HL-60 (cell line): ENCODE results near the gene PRDM5.

ENCODE experiments used
- DNase-seq, 2 experiments: peaks; one replicate each; pipeline ENCODE4 v3.0.0-alpha.2; 2010 to 2020; ENCODE audit warnings: low read depth in 1 of 2, low spot score in 1 of 2
- H3K27ac ChIP-seq: fragments of 250-450 bp; sonication (Bioruptor Pico); replicated peaks from 2 replicates; pipeline ENCODE4 v1.5.1; 2020; ENCODE audit warnings: mild to moderate bottlenecking, moderate library complexity
- H3K27me3 ChIP-seq: fragments of 250-450 bp; sonication (Bioruptor Pico); 2 replicates; pipeline ENCODE4 v1.5.1; 2021; ENCODE audit warnings: mild to moderate bottlenecking, moderate library complexity; ENCODE audit not compliant: insufficient read depth, poor library complexity, severe bottlenecking
- H3K4me3 ChIP-seq: replicated peaks from 2 replicates; pipeline ENCODE4 v1.5.1; 2011; ENCODE audit warnings: mild to moderate bottlenecking, control low read depth, low read length; ENCODE audit not compliant: insufficient read depth
- GABPA ChIP-seq: IDR thresholded peaks from 2 replicates; pipeline ENCODE4 v1.6.1; 2012; ENCODE audit warnings: low read depth
- POLR2AphosphoS5 ChIP-seq: IDR thresholded peaks from 2 replicates; pipeline ENCODE4 v1.6.1; 2012; ENCODE audit warnings: low read depth
- REST ChIP-seq: IDR thresholded peaks from 2 replicates; pipeline ENCODE4 v1.6.1; 2012; ENCODE audit warnings: low read depth; ENCODE audit not compliant: insufficient replicate concordance
- SPI1 ChIP-seq: IDR thresholded peaks from 2 replicates; pipeline ENCODE4 v1.6.1; 2012; ENCODE audit warnings: low read depth, mild to moderate bottlenecking, borderline replicate concordance
- TF ChIP-seq, protein P1 (sequence below): IDR thresholded peaks from one replicate; pipeline ENCODE4 v1.5.1; 2011; ENCODE audit warnings: low read length, control low read depth, inconsistent platforms; ENCODE audit not compliant: insufficient read depth

PRDM5 gene

DNA sequence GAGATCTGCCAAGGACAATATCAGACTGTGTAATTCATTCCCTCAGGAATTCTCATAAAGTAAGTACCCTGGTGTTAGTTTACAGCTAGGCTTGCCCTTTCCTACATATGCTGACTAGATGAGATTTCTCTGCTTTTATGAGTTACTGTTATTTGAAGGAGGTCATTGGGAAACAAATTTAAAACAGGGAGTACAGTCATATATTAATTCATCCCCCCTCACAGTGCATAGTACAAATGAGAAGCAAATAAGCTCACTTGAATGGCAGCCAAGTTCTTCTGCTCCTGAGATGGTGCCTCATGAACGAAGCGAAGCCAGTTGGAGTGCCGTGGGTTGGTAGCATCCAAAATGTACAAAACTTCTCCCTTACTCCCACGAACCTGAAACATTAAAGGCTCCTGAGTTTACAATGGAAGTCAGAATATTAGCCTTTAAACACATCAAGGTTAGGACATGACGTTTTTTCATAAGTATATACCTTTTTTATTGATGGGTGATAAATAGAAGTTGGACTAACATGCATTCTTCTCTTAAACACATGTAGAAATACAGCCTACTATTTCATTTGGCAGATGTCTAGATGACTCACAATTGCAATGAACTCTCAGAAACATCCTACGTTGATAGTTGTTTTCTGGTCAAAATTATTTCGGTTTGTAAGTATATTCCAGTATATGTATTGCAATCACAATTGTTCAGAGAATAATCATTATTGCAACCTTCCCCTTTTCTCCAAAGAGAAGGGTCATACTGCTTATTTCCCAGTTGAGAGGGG lies 69.2 kb downstream of the PRDM5 start:
- no peaks in the 10 kb centered on the region for H3K27me3 ChIP-seq
- no peak overlapping the region for H3K4me3 ChIP-seq
- no peak overlapping the region for H3K27ac ChIP-seq
- DNase-seq: no peak
- TF ChIP-seq POLR2AphosphoS5 (no peak), REST (no peak), SPI1 (no peak), GABPA (no peak)
- TF ChIP-seq, protein P1, sequence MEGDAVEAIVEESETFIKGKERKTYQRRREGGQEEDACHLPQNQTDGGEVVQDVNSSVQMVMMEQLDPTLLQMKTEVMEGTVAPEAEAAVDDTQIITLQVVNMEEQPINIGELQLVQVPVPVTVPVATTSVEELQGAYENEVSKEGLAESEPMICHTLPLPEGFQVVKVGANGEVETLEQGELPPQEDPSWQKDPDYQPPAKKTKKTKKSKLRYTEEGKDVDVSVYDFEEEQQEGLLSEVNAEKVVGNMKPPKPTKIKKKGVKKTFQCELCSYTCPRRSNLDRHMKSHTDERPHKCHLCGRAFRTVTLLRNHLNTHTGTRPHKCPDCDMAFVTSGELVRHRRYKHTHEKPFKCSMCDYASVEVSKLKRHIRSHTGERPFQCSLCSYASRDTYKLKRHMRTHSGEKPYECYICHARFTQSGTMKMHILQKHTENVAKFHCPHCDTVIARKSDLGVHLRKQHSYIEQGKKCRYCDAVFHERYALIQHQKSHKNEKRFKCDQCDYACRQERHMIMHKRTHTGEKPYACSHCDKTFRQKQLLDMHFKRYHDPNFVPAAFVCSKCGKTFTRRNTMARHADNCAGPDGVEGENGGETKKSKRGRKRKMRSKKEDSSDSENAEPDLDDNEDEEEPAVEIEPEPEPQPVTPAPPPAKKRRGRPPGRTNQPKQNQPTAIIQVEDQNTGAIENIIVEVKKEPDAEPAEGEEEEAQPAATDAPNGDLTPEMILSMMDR: no peak

GRCh38 chr4:120850018-120850599 lies 72.4 kb downstream of the PRDM5 start:
- DNase-seq: no peak
- TF ChIP-seq GABPA: no peak
- TF ChIP-seq, protein P1: no peak
- Histone ChIP-seq H3K4me3 (no peak overlapping the region), H3K27me3 (no peaks in the 10 kb centered on the region), H3K27ac (no peak overlapping the region)

- H3K27ac ChIP-seq: no peak overlapping the region
- TF ChIP-seq, protein P1: no peak
- TF ChIP-seq SPI1 (no peak), GABPA (no peak), POLR2AphosphoS5 (no peak), REST (no peak)
- H3K27me3 ChIP-seq: no peaks in the 10 kb centered on the region
- DNase-seq: no peak
- no peak overlapping the region for H3K4me3 ChIP-seq
Measured at GRCh38 chr4:120847019-120847582, 75.4 kb downstream of the PRDM5 start.
